ENCODE results near the gene SRSF1.

SRSF1 gene

DNA sequence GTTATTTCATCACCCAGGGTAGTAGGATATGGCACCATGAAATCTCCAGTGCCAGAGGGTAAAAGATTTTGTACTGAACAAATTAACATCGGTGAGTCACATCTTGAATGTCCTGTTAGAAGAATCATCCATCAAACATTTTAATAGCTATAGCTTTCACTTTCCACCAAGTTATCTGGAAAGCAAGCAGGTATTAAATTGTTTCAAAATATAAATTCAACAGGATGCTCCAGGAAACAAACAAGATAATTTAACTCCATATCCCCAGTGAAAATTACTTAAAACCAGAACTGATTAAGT, 21.4 kb downstream of the SRSF1 start:
- no peaks in the 10 kb centered on the region for H3K36me3 ChIP-seq (replicated peaks; ENCODE audit: insufficient read depth, low read length)
- H3K4me2 ChIP-seq (ENCODE audit: low read depth, low read length) = no peak overlapping the region
- peaks cover 21% of the 10 kb centered on the region for H3F3A ChIP-seq (ENCODE audit: insufficient read depth, low read length)
- no peak overlapping the region for H3K9ac ChIP-seq (ENCODE audit: low read length)
- H3K27ac ChIP-seq (ENCODE audit: low read length) = no peak overlapping the region
- H3K9me2 ChIP-seq (replicated peaks; ENCODE audit: insufficient read depth, low read length) = no peaks in the 10 kb centered on the region
- no peak for DNase-seq
- no peak overlapping the region for H3K4me3 ChIP-seq (ENCODE audit: low read length)
- TF ChIP-seq EZH2phosphoT487 (IDR thresholded peaks at IDR 0.05; ENCODE audit: low read length) (no peak), EZH2 (optimal IDR thresholded peaks at IDR 0.05; ENCODE audit: low read depth, low read length) (no peak), CTCF (IDR thresholded peaks at IDR 0.05; ENCODE audit: low read length) (no peak)
- no peaks in the 10 kb centered on the region for H3K27me3 ChIP-seq (replicated peaks; ENCODE audit: insufficient read depth, low read length)
- no peak overlapping the region for H2AFZ ChIP-seq (ENCODE audit: low read length)
- H3K79me2 ChIP-seq (ENCODE audit: low read length) = peaks cover 46% of the 10 kb centered on the region
- H3K4me1 ChIP-seq (ENCODE audit: low read length) = peaks cover 15% of the 10 kb centered on the region
- no peaks in the 10 kb centered on the region for H3K9me3 ChIP-seq (replicated peaks; ENCODE audit: insufficient read depth, low read length)
- H4K20me1 ChIP-seq (ENCODE audit: insufficient read depth, low read length) = peaks cover 6% of the 10 kb centered on the region; the same call in 1 of the 2 replicates

- Histone ChIP-seq H3K4me3 (ENCODE audit: low read length) (no peak overlapping the region), H3F3A (ENCODE audit: insufficient read depth, low read length) (peaks cover 17% of the 10 kb centered on the region), H2AFZ (ENCODE audit: low read length) (no peak overlapping the region), H3K9ac (ENCODE audit: low read length) (no peak overlapping the region), H3K79me2 (ENCODE audit: low read length) (peaks cover 46% of the 10 kb centered on the region), H3K36me3 (replicated peaks; ENCODE audit: insufficient read depth, low read length) (no peaks in the 10 kb centered on the region), H3K4me2 (ENCODE audit: low read depth, low read length) (no peak overlapping the region), H4K20me1 (ENCODE audit: insufficient read depth, low read length) (peaks cover 6% of the 10 kb centered on the region), H3K27me3 (replicated peaks; ENCODE audit: insufficient read depth, low read length) (no peaks in the 10 kb centered on the region), H3K27ac (ENCODE audit: low read length) (no peak overlapping the region), H3K9me3 (replicated peaks; ENCODE audit: insufficient read depth, low read length) (no peaks in the 10 kb centered on the region), H3K9me2 (replicated peaks; ENCODE audit: insufficient read depth, low read length) (no peaks in the 10 kb centered on the region), H3K4me1 (ENCODE audit: low read length) (peaks cover 15% of the 10 kb centered on the region)
- DNase-seq = no peak
- no peak for TF ChIP-seq CTCF (IDR thresholded peaks at IDR 0.05; ENCODE audit: low read length)
- no peak for TF ChIP-seq EZH2phosphoT487 (IDR thresholded peaks at IDR 0.05; ENCODE audit: low read length)
- TF ChIP-seq EZH2 (optimal IDR thresholded peaks at IDR 0.05; ENCODE audit: low read depth, low read length) = no peak
Observed at GRCh38 chr17:57984936-57985674, 21.9 kb downstream of the SRSF1 start.

GRCh38 chr17:57984261-57984890, 22.7 kb downstream of the SRSF1 start:
- H3K36me3 ChIP-seq (replicated peaks; ENCODE audit: insufficient read depth, low read length) = no peaks in the 10 kb centered on the region
- H3K79me2 ChIP-seq (ENCODE audit: low read length) = peaks cover 46% of the 10 kb centered on the region
- TF ChIP-seq EZH2 (optimal IDR thresholded peaks at IDR 0.05; ENCODE audit: low read depth, low read length) = no peak
- no peak for TF ChIP-seq EZH2phosphoT487 (IDR thresholded peaks at IDR 0.05; ENCODE audit: low read length)
- TF ChIP-seq CTCF (IDR thresholded peaks at IDR 0.05; ENCODE audit: low read length) = no peak
- H3K9me3 ChIP-seq (replicated peaks; ENCODE audit: insufficient read depth, low read length) = no peaks in the 10 kb centered on the region
- H3K27me3 ChIP-seq (replicated peaks; ENCODE audit: insufficient read depth, low read length) = no peaks in the 10 kb centered on the region
- no peak overlapping the region for H3K9ac ChIP-seq (ENCODE audit: low read length)
- H3K27ac ChIP-seq (ENCODE audit: low read length) = no peak overlapping the region
- peaks cover 9% of the 10 kb centered on the region for H3F3A ChIP-seq (ENCODE audit: insufficient read depth, low read length)
- no peak overlapping the region for H3K4me2 ChIP-seq (ENCODE audit: low read depth, low read length)
- no peak for DNase-seq
- no peaks in the 10 kb centered on the region for H3K9me2 ChIP-seq (replicated peaks; ENCODE audit: insufficient read depth, low read length)
- H4K20me1 ChIP-seq (ENCODE audit: insufficient read depth, low read length) = peaks cover 6% of the 10 kb centered on the region
- H3K4me1 ChIP-seq (ENCODE audit: low read length) = peaks cover 12% of the 10 kb centered on the region
- no peak overlapping the region for H3K4me3 ChIP-seq (ENCODE audit: low read length)
- no peak overlapping the region for H2AFZ ChIP-seq (ENCODE audit: low read length)

All from MM.1S (cell line).